Stimulated activated naive CD4-positive, alpha-beta T cell (primary cell): ENCODE measurements around the gene CLDN24.

Source experiments
- DNase-seq, 6 experiments: peaks; one replicate each; lab custom pipeline; 2025; lab: John Stamatoyannopoulos, UW

CLDN24 gene

GRCh38 chr4:183284258-183284785 is 37.9 kb downstream of the CLDN24 start:
- no peak for DNase-seq

GRCh38 chr4:183276106-183276505 is 46.1 kb downstream of the CLDN24 start:
- DNase-seq: no peak

- DNase-seq: no peak
Measured at GRCh38 chr4:183272384-183272783, 49.8 kb downstream of the CLDN24 start.
